DND-41 (cell line): ENCODE data around the gene GPR161.

Experiments
- ATAC-seq: fragments of 200-7000 bp; cut with Tn5 transposase; 3 replicates; pipeline ENCODE4 v1.9.1; 2021; ENCODE audit warnings: low read depth; ENCODE audit not compliant: insufficient read depth
- DNase-seq: peaks from one replicate; pipeline ENCODE4 v3.0.0-alpha.2; 2020
- H2AFZ ChIP-seq: 2 replicates; pipeline ENCODE4 v1.6.0; 2012; ENCODE audit warnings: low read depth, low read length
- H3K27ac ChIP-seq: 2 replicates; pipeline ENCODE4 v1.5.1; 2012; ENCODE audit warnings: low read length, inconsistent platforms
- H3K27me3 ChIP-seq: fragments of 200-600 bp; sonication (generic); 2 replicates; pipeline ENCODE4 v1.6.0; 2012; ENCODE audit warnings: low read length, mild to moderate bottlenecking, inconsistent platforms; ENCODE audit not compliant: insufficient read depth, poor library complexity
- H3K36me3 ChIP-seq: 2 replicates; pipeline ENCODE4 v1.5.1; 2012; ENCODE audit warnings: low read length, inconsistent platforms; ENCODE audit not compliant: insufficient read depth
- H3K4me1 ChIP-seq: 2 replicates; pipeline ENCODE4 v1.5.1; 2012; ENCODE audit warnings: mild to moderate bottlenecking, low read length; ENCODE audit not compliant: insufficient read depth
- H3K4me2 ChIP-seq: 2 replicates; pipeline ENCODE4 v1.6.0; 2012; ENCODE audit warnings: mild to moderate bottlenecking, moderate library complexity, low read length, inconsistent platforms; ENCODE audit not compliant: insufficient read depth
- H3K4me3 ChIP-seq, 2 experiments: fragments of 200-600 bp in 1 of 2; shearing (Covaris generic) in 1 of 2; 2 replicates each; pipeline ENCODE4 v1.5.1; 2012 to 2016; ENCODE audit warnings: inconsistent platforms in 2 of 2, low read length in 2 of 2, mild to moderate bottlenecking in 2 of 2, low read depth in 1 of 2, moderate library complexity in 1 of 2
- H3K79me2 ChIP-seq: 2 replicates; pipeline ENCODE4 v1.6.0; 2012; ENCODE audit warnings: low read length, inconsistent platforms; ENCODE audit not compliant: insufficient read depth
- H3K9ac ChIP-seq: 2 replicates; pipeline ENCODE4 v1.6.0; 2012; ENCODE audit warnings: low read depth, mild to moderate bottlenecking, inconsistent platforms, low read length, moderate library complexity
- H3K9me3 ChIP-seq: 2 replicates; pipeline ENCODE4 v1.5.1; 2012; ENCODE audit warnings: low read length, moderate library complexity, mild to moderate bottlenecking, inconsistent platforms; ENCODE audit not compliant: insufficient read depth, severe bottlenecking
- H4K20me1 ChIP-seq: 2 replicates; pipeline ENCODE4 v1.6.0; 2012; ENCODE audit warnings: low read length; ENCODE audit not compliant: insufficient read depth
- EZH2 ChIP-seq: IDR thresholded peaks from 3 replicates; pipeline ENCODE4 v1.6.1; 2012; ENCODE audit warnings: borderline replicate concordance, low read depth, mild to moderate bottlenecking, moderate library complexity, low read length, inconsistent platforms; ENCODE audit not compliant: severe bottlenecking
- TF ChIP-seq, protein P1 (sequence below): IDR thresholded peaks from 2 replicates; pipeline ENCODE4 v1.5.1; 2012; ENCODE audit warnings: borderline replicate concordance, low read length, moderate library complexity, mild to moderate bottlenecking; ENCODE audit not compliant: poor library complexity, severe bottlenecking; ENCODE audit errors: extremely low read depth

The GPR161 gene

DNA sequence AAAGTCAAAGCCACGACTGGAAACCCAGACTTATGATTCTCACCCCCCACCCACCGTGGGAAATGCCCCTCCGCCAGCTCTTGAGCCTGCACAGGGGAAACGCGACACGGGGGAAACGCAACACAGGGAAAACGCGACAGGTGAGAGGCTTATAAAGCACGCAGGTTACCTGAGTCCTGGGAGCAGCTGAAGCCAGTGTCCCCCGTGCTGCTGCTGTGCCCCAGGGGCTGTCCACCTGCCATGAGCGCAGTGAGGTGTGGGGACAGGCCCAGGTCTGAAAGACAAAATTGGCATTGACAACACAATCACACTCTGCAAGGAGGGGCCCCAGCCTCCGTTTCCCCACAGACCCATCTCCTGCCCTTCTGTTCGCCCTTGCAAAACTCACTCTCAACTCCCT, 46.3 kb downstream of the GPR161 start:
- no peaks in the 10 kb centered on the region for H3K79me2 ChIP-seq
- peaks cover 9% of the 10 kb centered on the region for H3K36me3 ChIP-seq
- no peaks in the 10 kb centered on the region for H4K20me1 ChIP-seq
- no peak overlapping the region for H3K4me3 ChIP-seq
- no peak overlapping the region for H3K27ac ChIP-seq
- no peaks in the 10 kb centered on the region for H3K27me3 ChIP-seq
- H3K9me3 ChIP-seq = no peaks in the 10 kb centered on the region
- no peak overlapping the region for H3K9ac ChIP-seq
- no peak for ATAC-seq
- H3K4me2 ChIP-seq = no peak overlapping the region
- no peak for DNase-seq
- H3K4me1 ChIP-seq = no peaks in the 10 kb centered on the region
- H2AFZ ChIP-seq = no peak overlapping the region
- TF ChIP-seq, protein P1, sequence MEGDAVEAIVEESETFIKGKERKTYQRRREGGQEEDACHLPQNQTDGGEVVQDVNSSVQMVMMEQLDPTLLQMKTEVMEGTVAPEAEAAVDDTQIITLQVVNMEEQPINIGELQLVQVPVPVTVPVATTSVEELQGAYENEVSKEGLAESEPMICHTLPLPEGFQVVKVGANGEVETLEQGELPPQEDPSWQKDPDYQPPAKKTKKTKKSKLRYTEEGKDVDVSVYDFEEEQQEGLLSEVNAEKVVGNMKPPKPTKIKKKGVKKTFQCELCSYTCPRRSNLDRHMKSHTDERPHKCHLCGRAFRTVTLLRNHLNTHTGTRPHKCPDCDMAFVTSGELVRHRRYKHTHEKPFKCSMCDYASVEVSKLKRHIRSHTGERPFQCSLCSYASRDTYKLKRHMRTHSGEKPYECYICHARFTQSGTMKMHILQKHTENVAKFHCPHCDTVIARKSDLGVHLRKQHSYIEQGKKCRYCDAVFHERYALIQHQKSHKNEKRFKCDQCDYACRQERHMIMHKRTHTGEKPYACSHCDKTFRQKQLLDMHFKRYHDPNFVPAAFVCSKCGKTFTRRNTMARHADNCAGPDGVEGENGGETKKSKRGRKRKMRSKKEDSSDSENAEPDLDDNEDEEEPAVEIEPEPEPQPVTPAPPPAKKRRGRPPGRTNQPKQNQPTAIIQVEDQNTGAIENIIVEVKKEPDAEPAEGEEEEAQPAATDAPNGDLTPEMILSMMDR = no peak
- TF ChIP-seq EZH2 = no peak

GRCh38 chr1:168089979-168090337, 46.8 kb downstream of the GPR161 start:
- Histone ChIP-seq H3K4me1 (no peaks in the 10 kb centered on the region), H2AFZ (no peak overlapping the region), H3K79me2 (no peaks in the 10 kb centered on the region), H3K27me3 (no peaks in the 10 kb centered on the region), H3K4me3 (no peak overlapping the region), H3K4me2 (no peak overlapping the region), H3K9me3 (no peaks in the 10 kb centered on the region), H3K9ac (no peak overlapping the region), H3K36me3 (peaks cover 14% of the 10 kb centered on the region), H3K27ac (no peak overlapping the region), H4K20me1 (no peaks in the 10 kb centered on the region)
- TF ChIP-seq, protein P1 = no peak
- TF ChIP-seq EZH2 = no peak
- ATAC-seq (no peak), DNase-seq (no peak)

DNA sequence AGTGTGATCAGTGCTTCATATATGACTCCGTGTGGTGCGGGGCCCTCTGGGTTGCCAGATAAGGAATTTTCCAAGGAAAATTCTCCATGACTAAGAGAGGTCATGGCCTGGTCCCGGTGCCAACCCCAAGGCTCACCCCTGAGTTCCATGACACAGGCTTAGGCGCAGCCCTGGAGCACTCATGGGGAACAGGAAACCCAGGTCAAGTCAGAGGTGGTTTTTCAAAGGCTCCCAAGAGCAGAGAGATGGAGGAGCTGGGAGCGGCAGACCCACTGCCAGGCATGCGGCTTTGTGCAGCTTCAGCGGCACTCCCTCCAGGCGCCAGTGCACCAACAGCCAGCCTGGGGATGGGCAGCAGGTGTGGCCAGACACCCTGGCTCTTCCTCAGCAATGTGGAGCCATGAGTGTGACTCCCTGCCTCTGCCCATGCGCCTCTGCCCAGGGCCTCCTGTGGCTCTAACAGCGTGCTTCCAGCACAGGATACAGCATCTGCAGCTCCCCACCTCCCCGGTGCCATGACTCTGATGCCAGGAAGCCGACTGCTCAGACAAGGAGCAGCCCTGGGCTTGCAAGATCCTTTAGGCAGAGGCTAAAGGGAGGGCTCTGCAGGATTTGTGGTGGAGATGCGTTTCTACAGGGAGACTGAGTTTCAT, 47.3 kb downstream of the GPR161 start:
- H3K27ac ChIP-seq = no peak overlapping the region
- no peaks in the 10 kb centered on the region for H4K20me1 ChIP-seq
- H2AFZ ChIP-seq = no peak overlapping the region
- peaks cover 18% of the 10 kb centered on the region for H3K36me3 ChIP-seq
- ATAC-seq (no peak), DNase-seq (no peak)
- no peak overlapping the region for H3K4me3 ChIP-seq
- no peaks in the 10 kb centered on the region for H3K27me3 ChIP-seq
- H3K4me1 ChIP-seq = no peaks in the 10 kb centered on the region
- TF ChIP-seq, protein P1 = no peak
- no peak for TF ChIP-seq EZH2
- H3K79me2 ChIP-seq = no peaks in the 10 kb centered on the region
- H3K4me2 ChIP-seq = no peak overlapping the region
- H3K9ac ChIP-seq = no peak overlapping the region
- H3K9me3 ChIP-seq = no peaks in the 10 kb centered on the region
